Dendritic cell treated with granulocyte-macrophage colony-stimulating factor and Interleukin-4, amounts not matched to agents 40 ng/mL and 50 ng/mL, for 4 days (primary cell): ENCODE data around the gene DNAJC17.

Experiments used
- H3K27ac Mint-ChIP-seq: one replicate; pipeline ENCODE4 v1.8.0; 2022; ENCODE audit warnings: mild to moderate bottlenecking, mixed read lengths
- H3K27me3 Mint-ChIP-seq: one replicate; pipeline ENCODE4 v1.8.0; 2022; ENCODE audit warnings: mild to moderate bottlenecking, mixed read lengths
- H3K36me3 Mint-ChIP-seq: one replicate; pipeline ENCODE4 v1.8.0; 2022; ENCODE audit warnings: low read depth, mixed read lengths
- H3K4me1 Mint-ChIP-seq: one replicate; pipeline ENCODE4 v1.8.0; 2022; ENCODE audit warnings: low read depth, mixed read lengths
- H3K4me3 Mint-ChIP-seq: one replicate; pipeline ENCODE4 v1.8.0; 2022; ENCODE audit warnings: mild to moderate bottlenecking, moderate library complexity, mixed read lengths
- H3K9me3 Mint-ChIP-seq: one replicate; pipeline ENCODE4 v1.8.0; 2022; ENCODE audit warnings: mixed read lengths
- intact Hi-C: fragments of 100-400 bp; cut with micrococcal nuclease; formaldehyde crosslinking; loops from one replicate; pipeline ENCODE4 v1.15.0; 2022

The DNAJC17 gene

GRCh38 chr15:40793216-40793989, 13.9 kb downstream of the DNAJC17 start:
- intact Hi-C loops = no loop called here
- H3K27me3 Mint-ChIP-seq = no peaks in the 10 kb centered on the region
- peaks cover 49% of the 10 kb centered on the region for H3K36me3 Mint-ChIP-seq
- H3K4me3 Mint-ChIP-seq = no peak overlapping the region
- no peak overlapping the region for H3K27ac Mint-ChIP-seq
- peaks cover 50% of the 10 kb centered on the region for H3K4me1 Mint-ChIP-seq
- no peaks in the 10 kb centered on the region for H3K9me3 Mint-ChIP-seq

GRCh38 chr15:40792394-40792793, 14.9 kb downstream of the DNAJC17 start:
- no peak overlapping the region for H3K4me3 Mint-ChIP-seq

GRCh38 chr15:40790718-40791117, 16.6 kb downstream of the DNAJC17 start:
- no peaks in the 10 kb centered on the region for H3K9me3 Mint-ChIP-seq

More at GRCh38 chr15:40792394-40792793, 14.9 kb downstream of the DNAJC17 start:
- Mint-ChIP-seq H3K9me3 (no peaks in the 10 kb centered on the region), H3K27me3 (no peaks in the 10 kb centered on the region), H3K27ac (no peak overlapping the region), H3K36me3 (peaks cover 41% of the 10 kb centered on the region), H3K4me1 (peaks cover 55% of the 10 kb centered on the region)
- intact Hi-C loops = no loop called here

GRCh38 chr15:40789999-40790398, 17.3 kb downstream of the DNAJC17 start:
- H3K4me3 Mint-ChIP-seq = no peak overlapping the region
- peaks cover 47% of the 10 kb centered on the region for H3K36me3 Mint-ChIP-seq
- H3K27me3 Mint-ChIP-seq = no peaks in the 10 kb centered on the region
- H3K27ac Mint-ChIP-seq = no peak overlapping the region
- H3K4me1 Mint-ChIP-seq = peaks cover 38% of the 10 kb centered on the region
- H3K9me3 Mint-ChIP-seq = no peaks in the 10 kb centered on the region
- intact Hi-C loops = no loop called here

More at GRCh38 chr15:40790718-40791117, 16.6 kb downstream of the DNAJC17 start:
- peaks cover 45% of the 10 kb centered on the region for H3K4me1 Mint-ChIP-seq
- peaks cover 47% of the 10 kb centered on the region for H3K36me3 Mint-ChIP-seq
- H3K27ac Mint-ChIP-seq = no peak overlapping the region
- H3K4me3 Mint-ChIP-seq = no peak overlapping the region
- intact Hi-C loops = no loop called here
- H3K27me3 Mint-ChIP-seq = no peaks in the 10 kb centered on the region

GRCh38 chr15:40789119-40789518, 18.2 kb downstream of the DNAJC17 start:
- intact Hi-C loops = no loop called here
- Mint-ChIP-seq H3K36me3 (peaks cover 47% of the 10 kb centered on the region), H3K4me1 (peaks cover 35% of the 10 kb centered on the region), H3K9me3 (no peaks in the 10 kb centered on the region), H3K27me3 (no peaks in the 10 kb centered on the region), H3K27ac (peak overlapping the region; percentile 45), H3K4me3 (no peak overlapping the region)

GRCh38 chr15:40787991-40788390, 19.3 kb downstream of the DNAJC17 start:
- Mint-ChIP-seq H3K27ac (no peak overlapping the region), H3K36me3 (peaks cover 48% of the 10 kb centered on the region), H3K9me3 (no peaks in the 10 kb centered on the region), H3K4me3 (no peak overlapping the region), H3K27me3 (no peaks in the 10 kb centered on the region), H3K4me1 (peaks cover 30% of the 10 kb centered on the region)
- intact Hi-C loops = no loop called here

GRCh38 chr15:40787344-40787841, 19.9 kb downstream of the DNAJC17 start:
- peaks cover 42% of the 10 kb centered on the region for H3K36me3 Mint-ChIP-seq
- H3K27ac Mint-ChIP-seq = no peak overlapping the region
- H3K9me3 Mint-ChIP-seq = no peaks in the 10 kb centered on the region
- intact Hi-C loops = no loop called here
- no peaks in the 10 kb centered on the region for H3K27me3 Mint-ChIP-seq
- no peak overlapping the region for H3K4me3 Mint-ChIP-seq
- peaks cover 30% of the 10 kb centered on the region for H3K4me1 Mint-ChIP-seq

GRCh38 chr15:40785814-40786213, 21.5 kb downstream of the DNAJC17 start:
- intact Hi-C loops = no loop called here
- Mint-ChIP-seq H3K4me1 (peaks cover 30% of the 10 kb centered on the region), H3K27ac (no peak overlapping the region), H3K4me3 (no peak overlapping the region), H3K36me3 (peaks cover 27% of the 10 kb centered on the region), H3K9me3 (no peaks in the 10 kb centered on the region), H3K27me3 (no peaks in the 10 kb centered on the region)

- peaks cover 28% of the 10 kb centered on the region for H3K4me1 Mint-ChIP-seq
- intact Hi-C loops = no loop called here
Measured at GRCh38 chr15:40785164-40785563, 22.1 kb downstream of the DNAJC17 start.

GRCh38 chr15:40782609-40783227, 24.6 kb downstream of the DNAJC17 start:
- Mint-ChIP-seq H3K4me3 (no peak overlapping the region), H3K36me3 (peaks cover 40% of the 10 kb centered on the region), H3K4me1 (peaks cover 9% of the 10 kb centered on the region), H3K9me3 (no peaks in the 10 kb centered on the region), H3K27ac (no peak overlapping the region), H3K27me3 (no peaks in the 10 kb centered on the region)
- intact Hi-C loops = loop anchor here (1.0 to 5.0 kb wide), 2 partner anchors 36 to 105 kb away; no protein-coding TSS in a partner anchor

More at GRCh38 chr15:40785164-40785563, 22.1 kb downstream of the DNAJC17 start:
- Mint-ChIP-seq H3K36me3 (peaks cover 27% of the 10 kb centered on the region), H3K4me3 (no peak overlapping the region), H3K27ac (no peak overlapping the region), H3K27me3 (no peaks in the 10 kb centered on the region), H3K9me3 (no peaks in the 10 kb centered on the region)

GRCh38 chr15:40776537-40777141, 30.6 kb downstream of the DNAJC17 start:
- no peaks in the 10 kb centered on the region for H3K9me3 Mint-ChIP-seq
- peak overlapping the region; percentile 84 for H3K27ac Mint-ChIP-seq
- no peaks in the 10 kb centered on the region for H3K27me3 Mint-ChIP-seq
- peak overlapping the region; percentile 0 for H3K4me3 Mint-ChIP-seq
- intact Hi-C loops = no loop called here
- peaks cover 16% of the 10 kb centered on the region for H3K4me1 Mint-ChIP-seq
- peaks cover 87% of the 10 kb centered on the region for H3K36me3 Mint-ChIP-seq

GRCh38 chr15:40775740-40776536, 31.3 kb downstream of the DNAJC17 start:
- intact Hi-C loops = no loop called here
- peak overlapping the region; percentile 84 for H3K27ac Mint-ChIP-seq
- peaks cover 94% of the 10 kb centered on the region for H3K36me3 Mint-ChIP-seq
- no peak overlapping the region for H3K4me3 Mint-ChIP-seq
- no peaks in the 10 kb centered on the region for H3K9me3 Mint-ChIP-seq
- H3K27me3 Mint-ChIP-seq = no peaks in the 10 kb centered on the region
- peaks cover 18% of the 10 kb centered on the region for H3K4me1 Mint-ChIP-seq

GRCh38 chr15:40775007-40775406, 32.3 kb downstream of the DNAJC17 start:
- no peak overlapping the region for H3K4me3 Mint-ChIP-seq
- no peaks in the 10 kb centered on the region for H3K27me3 Mint-ChIP-seq
- intact Hi-C loops = no loop called here
- peaks cover 99% of the 10 kb centered on the region for H3K36me3 Mint-ChIP-seq
- no peaks in the 10 kb centered on the region for H3K9me3 Mint-ChIP-seq
- H3K4me1 Mint-ChIP-seq = peaks cover 28% of the 10 kb centered on the region
- no peak overlapping the region for H3K27ac Mint-ChIP-seq
